VCaP (cell line): ENCODE measurements around the gene DDHD1.

Experiments used
- H3K27ac ChIP-seq: fragments of 450-650 bp; 2 replicates; pipeline ENCODE4 v1.5.1; 2017
- TF ChIP-seq, protein P1 (sequence below): fragments of 450-650 bp; conservative IDR thresholded peaks from 2 replicates; pipeline ENCODE4 v1.5.1; 2017; ENCODE audit warnings: mild to moderate bottlenecking, moderate library complexity

The DDHD1 gene

DNA sequence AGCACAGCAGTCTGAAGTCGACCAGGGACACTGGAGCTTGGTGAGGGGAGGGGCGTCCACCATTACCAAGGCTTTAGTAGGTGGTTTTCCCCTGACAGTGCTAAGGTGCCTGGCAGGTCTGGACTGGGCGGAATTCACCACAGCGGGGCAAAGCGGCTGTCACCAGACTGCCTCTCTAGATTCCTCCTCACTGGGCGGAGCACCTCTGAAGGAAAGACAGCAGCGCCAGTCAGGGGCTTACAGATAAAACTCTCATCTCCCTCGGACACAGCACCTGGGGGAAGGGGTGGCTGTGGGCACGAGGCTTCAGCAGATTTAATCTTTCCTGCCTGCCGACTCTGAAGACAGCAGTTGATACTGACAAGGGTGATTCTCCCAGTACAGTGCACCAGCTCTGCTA is 39.1 kb downstream of the DDHD1 start:
- H3K27ac ChIP-seq: no peak overlapping the region
- TF ChIP-seq, protein P1, sequence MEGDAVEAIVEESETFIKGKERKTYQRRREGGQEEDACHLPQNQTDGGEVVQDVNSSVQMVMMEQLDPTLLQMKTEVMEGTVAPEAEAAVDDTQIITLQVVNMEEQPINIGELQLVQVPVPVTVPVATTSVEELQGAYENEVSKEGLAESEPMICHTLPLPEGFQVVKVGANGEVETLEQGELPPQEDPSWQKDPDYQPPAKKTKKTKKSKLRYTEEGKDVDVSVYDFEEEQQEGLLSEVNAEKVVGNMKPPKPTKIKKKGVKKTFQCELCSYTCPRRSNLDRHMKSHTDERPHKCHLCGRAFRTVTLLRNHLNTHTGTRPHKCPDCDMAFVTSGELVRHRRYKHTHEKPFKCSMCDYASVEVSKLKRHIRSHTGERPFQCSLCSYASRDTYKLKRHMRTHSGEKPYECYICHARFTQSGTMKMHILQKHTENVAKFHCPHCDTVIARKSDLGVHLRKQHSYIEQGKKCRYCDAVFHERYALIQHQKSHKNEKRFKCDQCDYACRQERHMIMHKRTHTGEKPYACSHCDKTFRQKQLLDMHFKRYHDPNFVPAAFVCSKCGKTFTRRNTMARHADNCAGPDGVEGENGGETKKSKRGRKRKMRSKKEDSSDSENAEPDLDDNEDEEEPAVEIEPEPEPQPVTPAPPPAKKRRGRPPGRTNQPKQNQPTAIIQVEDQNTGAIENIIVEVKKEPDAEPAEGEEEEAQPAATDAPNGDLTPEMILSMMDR: no peak

DNA sequence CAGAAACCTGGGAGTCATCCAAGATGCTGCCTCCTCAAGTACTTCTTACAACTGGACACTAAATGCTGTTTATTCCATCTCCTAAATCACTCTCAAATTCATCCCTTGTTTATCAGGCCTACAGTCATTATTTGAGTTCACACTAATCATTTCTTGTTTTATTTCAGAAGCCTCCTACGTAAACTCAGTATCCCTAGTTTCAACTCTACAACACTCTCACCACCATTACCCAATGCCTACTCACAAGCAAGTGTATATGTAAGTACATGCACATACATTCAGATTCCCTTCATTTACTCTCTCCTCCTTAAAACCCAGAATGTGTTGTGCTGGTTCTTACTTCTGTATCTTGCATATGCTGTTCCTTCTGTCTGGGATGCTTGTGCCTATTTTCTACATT is 43.0 kb downstream of the DDHD1 start:
- H3K27ac ChIP-seq: no peak overlapping the region
- TF ChIP-seq, protein P1: no peak

GRCh38 chr14:53109105-53110041 is 43.8 kb downstream of the DDHD1 start:
- TF ChIP-seq, protein P1: no peak

GRCh38 chr14:53108292-53109104 is 44.6 kb downstream of the DDHD1 start:
- TF ChIP-seq, protein P1: no peak

More at GRCh38 chr14:53109105-53110041, 43.8 kb downstream of the DDHD1 start:
- H3K27ac ChIP-seq: no peak overlapping the region

GRCh38 chr14:53106768-53107167 is 46.4 kb downstream of the DDHD1 start:
- H3K27ac ChIP-seq: no peak overlapping the region

More at GRCh38 chr14:53108292-53109104, 44.6 kb downstream of the DDHD1 start:
- H3K27ac ChIP-seq: no peak overlapping the region

GRCh38 chr14:53103636-53104340 is 49.3 kb downstream of the DDHD1 start:
- TF ChIP-seq, protein P1: no peak
- H3K27ac ChIP-seq: no peak overlapping the region

More at GRCh38 chr14:53106768-53107167, 46.4 kb downstream of the DDHD1 start:
- TF ChIP-seq, protein P1: no peak

- no peak overlapping the region for H3K27ac ChIP-seq
- TF ChIP-seq, protein P1: no peak
These were observed 59.9 kb downstream of the DDHD1 start for GRCh38 chr14:53093206-53093605.
